Stimulated activated CD8-positive, alpha-beta memory T cell treated with anti-CD3 and anti-CD28 coated beads, Interleukin-2, amount 100 ng/mL, for 1 hour (primary cell): ENCODE data around the gene ZNF630.
"Not testable (repeated sequence)": the region's sequence is repeated elsewhere in the genome, so short reads cannot be mapped to it uniquely, and the experiment has no call there.

Experiments used
- DNase-seq, 2 donors: peaks; one replicate each; pipeline ENCODE4 v3.0.0-alpha.2; 2020; ENCODE audit warnings: low read depth in 2 of 2

ZNF630 gene

DNA sequence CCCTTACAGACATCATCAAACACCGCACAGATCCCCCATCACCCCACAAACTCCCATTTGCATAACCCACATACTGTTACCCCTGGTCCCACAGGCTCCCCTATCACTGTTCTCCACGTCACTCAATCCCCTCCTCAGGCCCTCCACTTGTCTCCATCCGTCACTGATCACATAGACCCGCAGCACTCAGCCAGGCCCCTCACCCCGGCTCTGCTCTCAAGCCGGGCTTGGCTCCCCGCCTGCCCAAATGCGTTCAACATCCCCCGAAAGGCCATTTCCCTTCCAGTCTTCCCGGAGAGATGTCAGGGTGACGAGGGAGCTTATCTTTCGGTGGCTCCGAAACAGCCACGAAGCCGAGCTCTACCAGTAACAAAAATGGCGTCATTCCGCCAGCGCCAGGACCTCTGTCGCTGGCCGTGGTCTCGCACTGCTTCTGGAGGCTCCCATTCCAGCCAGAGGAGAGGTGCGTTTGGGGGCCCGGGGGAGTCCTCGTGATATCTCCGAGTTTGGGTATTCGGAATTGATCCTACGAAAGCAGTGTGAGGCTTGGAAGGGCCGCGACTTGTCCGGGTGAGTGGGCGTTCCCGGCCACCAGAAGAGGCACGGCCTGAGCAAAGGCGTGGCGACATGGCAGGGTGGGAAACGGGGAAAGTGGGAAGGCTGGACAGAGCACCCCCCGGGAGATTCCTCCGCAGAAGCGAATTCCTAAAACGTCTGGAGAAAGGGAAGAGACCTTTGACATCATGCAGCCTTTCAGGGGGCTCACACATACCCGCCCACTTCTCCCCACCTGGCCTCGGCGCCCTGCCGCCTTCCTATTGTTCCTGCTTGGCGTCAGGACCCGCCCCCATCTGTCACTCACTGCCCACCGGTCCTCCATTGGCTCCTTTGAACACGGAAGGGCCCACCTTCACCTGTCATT, at the start of gene ZNF630:
Gene ZNF630, minus strand, starts transcription at position 577 of the 922 bp plus-strand sequence. CDS start 4,754 bp downstream, outside the sequence.
- DNase-seq, result peak; percentile 8 to 26

- no peak for DNase-seq
Observed at GRCh38 chrX:48107717-48108116, 36.3 kb upstream of the ZNF630 start.

- DNase-seq, result no peak
Observed at GRCh38 chrX:48102874-48103374, 31.5 kb upstream of the ZNF630 start.

- no peak for DNase-seq
Observed at GRCh38 chrX:48101443-48101842, 30.0 kb upstream of the ZNF630 start.

DNA sequence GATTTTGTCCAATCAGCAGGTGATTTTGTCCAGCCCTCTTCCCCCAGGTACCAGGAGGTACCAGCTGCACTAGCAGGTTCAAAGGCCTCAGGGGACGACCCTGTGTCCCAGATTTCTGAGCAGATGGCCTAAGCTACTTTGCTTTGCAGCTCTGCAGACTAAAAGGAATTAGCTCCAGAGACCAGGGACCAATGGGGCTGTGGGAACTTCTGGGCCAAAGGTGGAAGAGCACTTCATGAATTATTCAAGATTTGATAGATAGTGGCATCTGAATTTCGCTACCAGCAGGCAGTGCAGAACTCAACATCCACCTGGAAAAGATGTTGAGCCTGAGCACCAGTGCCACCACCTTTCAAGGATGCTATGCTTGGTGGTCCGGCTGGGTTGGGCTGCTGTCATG, 21.1 kb upstream of the ZNF630 start:
- not testable (repeated sequence) for DNase-seq

DNA sequence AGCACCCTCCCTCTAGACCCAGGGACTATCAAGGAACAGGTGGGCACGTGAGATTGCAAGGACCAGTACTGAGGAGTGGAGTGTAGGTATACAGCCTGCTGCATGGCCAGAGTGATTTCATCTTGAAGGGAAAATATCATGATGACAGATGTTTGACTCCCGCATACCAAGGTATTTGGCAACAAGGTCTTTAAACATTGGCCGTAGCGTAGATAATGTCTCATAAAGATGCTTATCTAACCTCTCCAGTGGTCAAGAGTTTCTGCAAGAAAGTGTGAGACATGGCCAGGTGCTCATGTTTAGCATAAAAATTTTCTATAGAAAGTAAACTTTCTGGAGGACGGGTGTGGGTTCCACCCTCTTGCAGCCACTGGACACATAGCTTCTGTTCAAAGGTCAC, 18.7 kb upstream of the ZNF630 start:
- DNase-seq, result no peak

DNA sequence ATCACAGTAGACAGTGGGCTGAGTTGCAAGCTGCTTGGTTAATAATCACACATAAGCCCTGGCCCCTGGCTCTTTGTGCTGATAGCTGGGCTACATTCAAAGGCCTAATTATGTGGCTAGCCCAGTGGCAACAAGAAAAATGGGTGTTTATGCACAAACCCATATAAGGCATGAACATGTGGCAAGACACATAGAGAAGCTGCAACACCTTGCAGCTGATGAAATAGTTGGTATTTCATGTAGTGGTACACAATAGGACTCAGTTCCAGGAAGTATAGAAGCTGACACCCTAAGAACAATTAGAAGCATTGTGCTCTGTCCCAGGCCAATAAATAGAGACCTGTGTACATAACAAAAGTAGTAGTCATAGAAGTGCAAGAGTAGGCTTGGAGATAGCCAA, 14.6 kb upstream of the ZNF630 start:
- DNase-seq, result no peak

- no peak for DNase-seq
Observed at GRCh38 chrX:48083706-48084105, 12.3 kb upstream of the ZNF630 start.

- DNase-seq, result no peak
Observed at GRCh38 chrX:48083212-48083611, 11.8 kb upstream of the ZNF630 start.

DNA sequence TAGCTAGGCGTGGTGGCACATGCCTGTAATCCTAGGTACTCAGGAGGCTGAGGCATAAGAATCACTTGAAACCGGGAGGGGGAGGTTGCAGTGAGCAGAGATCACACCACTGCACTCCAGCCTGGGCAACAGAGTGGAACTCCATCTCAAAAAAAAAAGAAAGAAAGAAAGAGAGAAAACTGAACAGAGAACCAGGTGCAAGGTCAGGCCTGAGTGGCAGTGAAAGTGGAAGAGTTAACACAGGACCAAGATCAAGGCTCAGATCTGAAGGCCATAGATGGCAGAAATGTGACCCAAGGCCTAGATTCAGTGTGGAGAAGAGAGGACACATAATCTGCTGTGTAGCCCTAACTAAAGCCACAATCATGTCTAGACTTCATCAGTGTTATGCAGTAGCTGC, 4.9 kb upstream of the ZNF630 start:
- no peak for DNase-seq

DNA sequence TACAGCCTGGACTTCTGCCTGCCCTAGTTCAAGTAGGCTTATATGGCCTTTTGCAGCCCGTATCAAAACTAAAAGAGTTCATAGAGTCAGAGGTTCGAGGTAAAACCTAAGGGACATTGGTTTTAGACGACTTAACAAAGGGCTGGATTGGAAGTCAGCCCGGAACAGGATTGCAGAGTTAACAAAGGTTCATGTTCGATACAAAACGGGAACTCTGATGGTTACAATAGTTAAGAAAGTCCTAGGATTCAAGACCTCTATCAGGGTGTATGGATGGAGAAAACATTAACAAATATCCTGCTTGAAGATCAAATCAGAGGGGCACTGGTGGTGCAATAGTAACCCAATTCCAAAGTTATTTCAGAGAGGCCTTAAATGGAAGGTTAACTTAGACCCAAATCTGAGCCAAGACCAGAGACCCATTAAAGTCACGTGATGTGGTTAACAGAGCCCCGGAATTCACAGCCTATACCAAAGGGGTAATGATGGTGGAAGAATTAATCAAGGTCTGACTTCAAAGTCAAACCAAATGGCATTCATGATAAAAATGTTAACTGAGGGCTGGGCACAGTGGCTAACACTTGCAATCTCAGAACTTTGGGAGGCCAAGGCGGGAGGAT, 656 bp upstream of the ZNF630 start:
- no peak for DNase-seq

- no peak for DNase-seq
Observed at GRCh38 chrX:48068096-48068887, 3.1 kb downstream of the ZNF630 start.

- DNase-seq, result no peak
Observed at GRCh38 chrX:48064261-48064660, 7.2 kb downstream of the ZNF630 start.

DNA sequence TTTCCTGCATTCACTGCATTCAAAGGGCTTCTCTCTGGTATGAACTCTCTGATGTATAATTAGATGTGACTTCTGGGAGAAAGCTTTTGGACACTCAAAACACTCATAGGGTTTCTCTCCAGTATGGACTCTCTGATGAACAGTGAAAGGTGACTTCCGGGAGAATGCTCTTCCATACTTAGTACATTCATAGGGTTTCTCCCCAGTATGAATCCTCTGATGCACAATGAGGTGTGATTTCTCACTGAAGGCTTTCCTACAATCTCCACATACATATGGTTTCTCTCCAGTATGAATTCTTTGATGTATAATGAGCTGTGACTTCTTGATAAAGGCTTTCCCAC, 12.2 kb downstream of the ZNF630 start:
- no peak for DNase-seq

- no peak for DNase-seq
Observed at GRCh38 chrX:48058621-48059295, 12.7 kb downstream of the ZNF630 start.

DNA sequence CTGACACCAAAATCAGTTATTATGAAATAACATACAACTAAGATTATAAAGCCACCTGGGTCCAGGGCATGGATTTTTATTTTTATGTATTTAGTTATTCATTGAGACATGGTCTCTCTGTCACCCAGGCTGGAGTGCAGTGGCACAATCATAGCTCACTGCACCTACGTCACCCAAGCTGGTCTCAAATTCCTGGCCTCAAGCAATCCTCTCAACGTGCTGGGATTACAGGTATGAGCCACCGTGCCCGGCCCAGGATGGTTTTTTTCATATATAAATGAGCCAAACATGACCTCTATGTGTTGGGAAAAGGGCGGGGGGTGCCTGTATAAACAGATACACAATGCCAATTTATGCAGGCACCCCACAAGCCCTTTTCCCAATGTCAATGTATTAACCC, 24.6 kb downstream of the ZNF630 start:
- DNase-seq, result no peak

DNA sequence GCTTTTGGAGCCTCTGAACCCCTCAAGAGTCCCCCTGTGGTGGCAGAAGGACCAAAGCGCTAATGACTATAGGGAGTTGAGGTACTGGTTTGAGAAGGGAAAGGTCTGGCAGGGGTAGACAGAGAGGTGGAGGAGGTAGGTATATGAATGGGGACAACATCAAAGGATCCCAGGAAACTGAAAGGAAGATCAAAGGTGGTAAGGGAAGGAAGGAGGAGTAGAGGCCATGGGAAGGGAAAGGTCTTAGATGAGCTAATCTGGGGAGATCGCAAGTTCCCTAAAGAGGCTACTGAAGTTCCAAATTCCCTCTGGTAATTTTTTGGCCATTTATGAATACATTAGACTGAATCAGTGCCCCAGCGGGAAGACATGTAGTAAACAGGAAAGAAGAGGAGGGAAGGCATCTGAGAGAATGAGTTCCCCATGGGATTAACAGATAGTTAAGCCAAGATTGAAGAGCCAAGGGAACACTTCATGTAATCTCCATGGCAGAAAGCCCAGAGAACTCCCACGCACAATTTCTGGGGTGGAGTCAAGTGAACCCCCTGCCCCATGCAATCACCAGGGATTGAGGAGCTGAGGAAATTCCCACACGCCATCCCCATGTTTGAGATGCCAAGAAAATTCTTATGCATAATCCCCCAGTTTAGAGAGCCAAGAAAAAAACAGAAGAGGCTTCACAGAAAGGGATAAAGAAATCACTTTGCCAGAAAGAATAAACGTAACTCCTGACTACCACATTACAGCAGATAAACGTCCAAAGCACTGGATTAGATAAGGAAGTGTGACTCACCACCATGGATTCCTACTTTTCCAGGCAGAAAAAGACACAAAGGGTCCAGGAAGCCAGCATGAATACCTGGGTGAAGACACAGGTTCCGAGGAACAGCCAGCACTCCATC, 25.8 kb downstream of the ZNF630 start:
- no peak for DNase-seq

GRCh38 chrX:48043056-48043455, 28.4 kb downstream of the ZNF630 start:
- no peak for DNase-seq

- DNase-seq, result no peak
Observed at GRCh38 chrX:48035891-48036290, 35.5 kb downstream of the ZNF630 start.

DNA sequence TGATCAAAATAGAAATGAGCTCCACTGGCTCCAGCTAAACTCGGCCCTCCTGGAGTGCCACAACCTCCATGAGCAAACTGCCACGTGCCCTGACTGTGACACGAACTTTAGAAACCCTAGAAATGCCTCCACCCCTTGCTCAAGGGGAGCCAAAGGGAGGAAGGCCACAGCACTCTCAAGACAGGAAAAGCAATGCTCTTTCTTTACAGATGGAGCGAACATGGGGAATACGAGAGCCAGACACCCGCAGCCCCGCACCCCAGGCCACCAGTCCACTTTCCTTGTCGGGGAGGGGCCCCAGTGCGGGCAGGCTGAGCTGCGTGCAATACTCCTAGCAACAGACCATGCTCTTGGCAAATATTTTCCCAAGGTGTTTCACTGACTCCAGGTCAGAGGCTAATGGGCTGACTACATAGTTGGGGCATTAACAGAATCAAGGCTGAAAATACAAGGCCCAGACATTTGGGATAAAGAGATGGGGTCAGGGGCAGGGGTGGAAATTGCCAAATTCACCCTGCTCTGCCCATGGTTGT, 40.7 kb downstream of the ZNF630 start:
- not testable (repeated sequence) for DNase-seq
